IPS DF 19.7 (cell line): ENCODE measurements around the gene RXRA.

ENCODE experiments used
- DNase-seq: peaks from one replicate; pipeline ENCODE4 v3.0.0-alpha.2; 2013; ENCODE audit warnings: low read depth, low spot score

The RXRA gene

DNA sequence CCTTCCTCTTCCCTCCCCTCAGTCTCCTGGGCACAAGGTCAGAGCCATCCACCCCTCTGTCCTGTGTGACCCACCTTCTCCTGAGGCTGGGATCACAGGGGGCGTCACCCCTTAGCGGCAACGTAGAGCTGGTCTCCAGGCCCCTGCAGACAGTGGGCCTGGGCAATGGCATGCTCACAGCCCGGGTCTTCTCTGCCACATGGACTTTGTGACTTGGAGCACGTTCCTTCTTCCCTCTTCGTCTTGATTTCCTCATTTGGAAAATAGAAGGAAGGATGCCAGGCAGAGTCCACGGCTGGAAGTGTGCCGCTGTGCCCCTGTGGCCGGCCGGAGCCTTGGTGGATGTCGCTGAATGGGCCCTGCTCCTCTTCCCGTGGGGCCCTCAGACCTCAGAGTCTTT, 10.0 kb downstream of the RXRA start:
- no peak for DNase-seq

DNA sequence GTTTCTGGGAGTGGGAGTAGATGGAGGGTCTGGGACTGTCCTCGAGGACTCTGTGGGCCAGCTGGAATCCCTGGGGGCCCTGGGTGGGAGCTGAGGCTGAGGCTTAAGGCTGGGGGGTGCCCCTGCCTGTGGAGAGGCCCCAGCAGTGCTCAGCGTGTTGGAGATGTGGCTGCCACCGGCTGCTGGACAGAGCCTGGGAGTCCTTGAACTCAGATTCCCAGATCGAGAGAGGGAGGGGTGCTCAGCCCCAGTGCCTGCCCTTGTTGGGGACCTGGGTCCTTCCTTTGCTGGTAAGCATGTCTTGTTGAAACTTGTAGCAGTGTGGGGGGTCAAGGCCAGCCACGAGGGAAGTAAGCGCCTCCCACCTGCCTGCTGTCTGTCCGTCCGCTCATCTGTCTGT, 10.7 kb downstream of the RXRA start:
- DNase-seq: no peak

DNA sequence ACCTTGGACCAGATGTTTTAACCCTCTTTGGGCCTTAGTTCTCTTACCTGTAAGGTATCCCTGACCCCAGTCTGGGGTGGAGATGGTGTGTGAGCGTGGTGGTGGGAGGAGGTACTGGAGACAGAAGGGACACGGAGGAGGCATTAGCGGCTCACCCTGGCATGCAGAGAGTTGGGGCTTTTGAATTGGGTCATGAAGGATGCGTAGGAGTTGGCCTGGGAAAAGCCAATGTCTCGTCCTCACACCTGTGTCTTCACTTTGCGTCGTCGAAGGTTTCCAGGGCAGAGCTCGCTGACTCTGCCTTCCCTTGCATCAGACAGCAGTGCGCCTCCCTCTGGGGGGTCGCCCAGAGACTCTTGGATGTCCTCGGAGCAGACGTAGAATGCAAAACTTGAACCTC, 11.2 kb downstream of the RXRA start:
- no peak for DNase-seq

DNA sequence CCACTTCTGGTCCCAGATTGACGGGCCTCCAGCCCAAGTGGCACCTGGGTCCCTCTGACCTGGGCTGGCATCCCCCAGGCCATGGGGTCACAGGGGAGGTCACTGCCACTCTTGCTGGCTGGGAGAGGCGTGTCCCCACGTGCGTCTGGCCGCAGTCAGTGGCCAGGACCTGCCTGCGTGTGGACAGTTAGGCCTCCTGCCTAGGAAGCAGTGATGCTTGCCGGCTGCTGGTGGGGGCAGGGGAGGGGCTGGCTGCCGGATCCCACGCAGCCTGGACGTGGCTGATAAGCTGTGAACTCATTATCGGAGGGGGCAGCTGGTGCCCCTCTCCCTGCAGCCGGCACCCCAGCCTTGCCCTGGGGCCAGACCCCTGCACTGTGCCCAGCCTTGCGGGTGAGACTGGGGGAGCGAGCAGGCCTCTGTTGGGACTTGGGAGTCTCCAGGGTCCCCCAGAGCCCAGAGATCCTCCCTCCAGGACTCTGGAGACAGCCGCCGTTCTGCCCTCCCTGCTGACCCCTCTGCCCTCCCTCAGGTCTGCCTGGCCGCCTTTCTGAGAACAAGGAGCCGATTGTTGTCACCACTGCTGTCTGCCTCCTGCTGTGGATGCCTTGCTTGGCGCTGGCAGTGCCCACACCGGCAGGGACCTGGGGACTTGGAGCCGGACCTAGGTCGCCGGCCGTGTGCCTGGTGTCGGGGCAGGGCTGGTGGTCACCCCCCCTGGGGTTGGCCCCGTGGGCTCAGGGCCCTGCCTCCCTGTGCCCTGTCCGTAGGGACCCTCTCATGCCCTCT, 12.3 kb downstream of the RXRA start:
- no peak for DNase-seq

DNA sequence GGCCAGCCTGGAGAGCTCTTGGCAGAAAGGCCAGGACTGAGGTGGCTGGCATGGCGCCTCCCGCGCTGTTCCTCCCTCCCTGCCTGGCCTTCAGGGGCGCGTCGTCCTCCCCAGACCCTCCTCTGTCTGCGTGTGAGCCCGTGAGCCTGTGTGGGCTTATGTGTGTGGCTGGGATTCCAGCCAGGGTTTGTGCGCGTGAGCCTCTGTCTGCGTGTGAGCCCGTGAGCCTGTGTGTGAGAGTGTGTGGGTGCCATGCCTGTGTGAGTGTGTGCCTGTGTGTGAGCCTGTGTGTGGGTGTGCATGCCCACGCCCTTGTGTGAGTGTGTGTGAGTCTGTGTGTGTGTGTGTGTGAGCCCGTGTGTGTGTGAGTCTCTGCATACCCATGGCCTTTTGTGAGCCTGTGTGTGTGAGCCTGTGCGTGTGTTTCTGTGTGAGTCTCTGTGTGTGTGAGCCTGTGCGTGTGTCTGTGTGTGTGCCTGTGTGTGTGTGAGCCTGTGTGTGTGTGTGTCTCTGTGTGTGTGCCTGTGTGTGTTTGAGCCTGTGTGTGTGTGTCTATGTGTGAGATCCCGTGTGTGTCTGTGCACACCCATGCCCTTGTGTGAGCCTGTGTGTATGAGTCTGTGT, 13.0 kb downstream of the RXRA start:
- no peak for DNase-seq

DNA sequence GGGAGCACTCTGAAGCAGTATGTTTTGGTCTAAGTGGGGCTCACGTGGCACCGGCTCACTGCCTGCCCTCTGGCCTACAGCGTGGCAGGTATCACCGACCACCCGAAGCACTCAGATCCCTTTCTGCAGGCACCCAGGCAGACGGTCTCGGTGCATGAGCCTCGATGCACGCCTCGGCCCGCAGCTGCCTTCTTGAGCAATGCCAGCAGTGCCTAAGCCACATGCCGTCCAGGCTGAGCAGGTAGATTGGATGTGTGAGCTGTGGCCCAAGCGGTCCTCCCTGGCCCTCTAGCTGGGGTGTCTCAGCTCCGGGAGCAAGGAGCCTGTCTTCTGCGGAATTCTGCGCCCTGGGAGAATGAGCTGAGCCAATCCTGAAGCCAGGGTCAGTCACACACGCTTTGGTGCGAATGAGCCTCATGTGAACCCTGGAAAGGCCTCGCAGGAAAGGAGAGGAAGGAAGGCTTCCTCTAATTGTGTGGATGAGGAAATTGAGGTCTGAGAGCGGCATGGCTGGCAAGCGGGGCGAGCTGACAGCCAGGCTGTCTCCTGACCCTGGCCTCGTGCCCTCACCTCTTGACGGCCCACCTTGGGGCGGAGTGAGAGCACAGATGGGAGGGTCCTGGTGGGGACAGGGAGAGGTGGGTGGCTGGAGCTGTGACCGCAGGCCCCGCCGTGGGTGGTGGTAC, 14.4 kb downstream of the RXRA start:
- DNase-seq: no peak

DNA sequence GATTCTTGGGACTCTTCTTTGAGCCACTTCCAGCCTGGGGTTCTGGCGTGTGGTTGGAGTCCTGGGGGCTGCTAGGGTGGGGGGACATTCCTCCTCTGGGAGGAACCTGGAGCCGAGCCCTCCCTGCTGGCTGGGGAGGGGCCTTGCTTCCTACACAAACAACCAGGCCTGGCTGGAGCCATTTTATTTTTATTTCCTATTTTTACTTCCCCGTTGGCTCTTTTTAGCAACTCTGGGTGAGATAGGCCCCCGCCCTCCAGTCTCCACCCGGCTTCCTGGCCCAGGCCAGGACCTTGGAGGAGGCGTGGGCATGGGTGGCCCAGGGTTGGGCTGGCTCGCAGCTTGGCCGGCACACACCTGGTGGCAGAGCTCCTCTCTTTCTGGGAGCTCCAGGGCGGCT, 15.1 kb downstream of the RXRA start:
- DNase-seq: no peak

DNA sequence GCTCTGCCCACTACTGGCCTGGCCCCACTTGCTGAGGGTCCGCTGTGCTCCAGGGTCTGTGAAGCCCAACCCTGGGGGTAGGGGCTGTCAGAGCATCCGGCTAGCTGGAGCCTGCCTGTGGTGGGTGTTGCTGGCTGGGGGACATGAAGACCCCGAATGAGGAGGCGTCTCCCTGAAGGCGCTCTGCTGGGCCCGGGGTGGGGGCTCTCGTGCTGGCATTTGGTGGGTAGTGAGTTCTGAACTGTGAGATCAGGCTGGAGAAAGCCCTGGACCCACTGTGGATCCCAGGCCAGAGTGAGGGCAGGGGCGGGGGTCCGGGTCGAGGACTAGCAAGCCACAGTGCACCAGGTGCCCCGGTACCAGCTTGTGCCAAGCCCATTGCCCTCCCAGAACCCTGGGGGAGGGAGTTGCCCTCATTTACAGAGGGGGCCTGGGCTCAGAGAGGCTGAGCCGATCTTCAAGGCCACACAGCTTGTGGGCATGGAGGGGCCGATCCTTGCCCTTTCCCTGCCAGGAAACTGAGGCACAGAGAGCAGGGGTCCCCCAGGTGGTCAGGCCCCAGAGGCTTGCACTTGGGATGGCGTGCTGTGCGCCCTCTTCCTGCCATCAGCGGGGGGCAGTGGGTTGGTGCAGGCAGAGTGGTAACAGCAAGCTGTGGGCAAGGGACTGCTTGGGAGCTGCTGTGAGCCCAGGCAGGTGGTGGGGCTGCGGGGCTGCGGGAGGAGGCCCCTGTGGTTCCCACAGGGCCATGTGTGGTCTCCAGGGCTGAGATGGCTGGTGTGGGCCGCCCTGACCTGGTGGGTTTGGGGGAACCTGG, 15.9 kb downstream of the RXRA start:
- no peak for DNase-seq

DNA sequence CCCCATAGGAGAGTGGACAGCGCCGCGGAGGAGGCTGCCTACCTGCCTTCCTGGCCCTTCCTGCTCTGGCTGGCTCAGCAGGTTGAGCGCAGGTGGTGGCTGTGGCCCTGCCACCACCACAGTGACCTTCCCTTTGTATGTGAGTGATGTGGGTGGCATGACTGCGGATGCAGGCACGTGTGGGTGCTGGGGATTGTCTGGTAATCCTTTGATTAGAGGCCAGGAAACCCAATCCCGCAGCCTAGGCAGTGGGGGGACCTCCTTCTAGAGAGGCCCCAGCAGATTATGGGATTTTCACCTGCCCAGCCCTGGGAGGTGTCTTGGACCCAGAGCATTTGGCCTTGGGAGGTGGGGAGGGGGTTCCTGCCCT, 16.5 kb downstream of the RXRA start:
- no peak for DNase-seq

DNA sequence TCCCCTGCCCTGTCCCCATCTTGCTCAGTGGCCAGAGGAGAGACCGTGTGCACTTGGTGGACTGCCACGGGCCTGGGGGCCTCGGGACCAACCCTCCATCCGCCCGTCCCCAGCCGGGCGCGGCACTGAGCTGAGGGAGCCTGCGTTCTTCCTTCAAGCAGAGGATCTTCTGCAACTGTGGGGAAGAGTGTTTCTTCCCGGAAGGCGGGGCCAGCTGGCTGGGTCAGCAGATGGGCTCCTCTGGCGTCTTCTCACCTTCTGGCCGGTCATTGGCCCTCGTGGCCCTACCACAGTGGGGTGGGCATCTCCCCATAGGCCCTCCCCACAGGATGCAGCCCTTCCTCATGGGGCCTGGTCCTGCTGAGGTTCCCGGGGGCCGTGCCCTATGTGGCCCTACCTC, 17.4 kb downstream of the RXRA start:
- no peak for DNase-seq

DNA sequence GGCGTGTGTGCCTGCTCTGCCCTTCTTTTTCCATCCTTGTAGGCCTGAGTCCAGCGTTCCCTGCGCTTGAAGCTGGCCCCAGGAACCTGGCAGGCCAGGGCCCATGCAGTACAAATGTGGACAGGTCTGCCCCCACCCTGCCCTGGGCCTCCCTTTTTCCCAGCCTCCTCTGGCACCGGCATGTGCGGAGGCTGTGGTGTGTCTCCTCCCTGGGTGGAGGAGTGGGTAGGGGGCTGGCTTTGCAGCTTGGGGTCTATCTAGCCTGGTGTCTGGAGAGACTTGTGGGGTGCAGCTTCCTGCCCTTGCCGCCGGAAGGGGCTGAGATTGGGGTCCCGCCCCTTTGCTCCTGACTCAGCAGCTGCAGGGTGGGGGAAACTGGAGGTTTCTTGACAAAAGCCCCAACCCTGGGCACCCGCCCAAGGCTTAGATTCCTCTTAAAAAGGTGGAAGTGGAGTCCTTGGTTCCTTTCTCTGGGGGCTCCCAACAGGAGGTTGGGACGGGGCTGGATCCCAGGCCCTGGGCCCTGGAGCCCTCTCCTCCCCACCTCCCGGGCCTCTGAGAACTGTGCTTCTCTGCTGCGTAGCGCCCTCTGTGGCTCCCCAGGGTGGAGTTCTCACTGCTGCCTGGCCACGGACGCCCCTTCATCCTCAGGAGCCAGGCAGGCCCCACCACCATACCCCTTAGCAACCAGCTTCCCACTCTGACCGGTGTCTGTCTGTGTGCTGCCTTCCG, 18.0 kb downstream of the RXRA start:
- DNase-seq: no peak

DNA sequence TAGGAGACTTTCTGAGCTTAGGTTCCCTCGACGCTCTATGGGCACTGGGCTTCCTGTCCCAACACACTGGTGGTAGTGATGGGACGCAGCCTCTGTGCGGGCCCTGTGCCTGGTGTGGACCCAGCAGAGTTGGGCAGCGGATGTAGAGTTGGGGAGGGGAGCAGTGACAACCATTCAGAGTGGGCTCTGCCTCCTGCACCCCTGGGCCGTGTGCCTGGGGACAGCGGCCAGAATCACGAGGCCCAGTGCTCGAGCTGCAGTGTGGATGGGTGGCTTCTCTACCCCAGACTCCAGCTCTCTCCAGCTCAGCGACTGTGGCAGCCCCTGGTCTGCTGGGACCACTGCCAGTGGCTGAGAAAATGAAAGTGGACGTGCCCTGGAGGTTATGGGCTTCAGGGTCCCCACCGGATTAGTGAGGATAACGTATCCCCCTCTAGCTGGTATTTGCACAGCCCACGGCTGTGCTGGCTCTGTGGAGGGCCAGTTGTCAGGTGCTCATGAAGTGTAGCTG, 18.6 kb downstream of the RXRA start:
- DNase-seq: no peak

DNA sequence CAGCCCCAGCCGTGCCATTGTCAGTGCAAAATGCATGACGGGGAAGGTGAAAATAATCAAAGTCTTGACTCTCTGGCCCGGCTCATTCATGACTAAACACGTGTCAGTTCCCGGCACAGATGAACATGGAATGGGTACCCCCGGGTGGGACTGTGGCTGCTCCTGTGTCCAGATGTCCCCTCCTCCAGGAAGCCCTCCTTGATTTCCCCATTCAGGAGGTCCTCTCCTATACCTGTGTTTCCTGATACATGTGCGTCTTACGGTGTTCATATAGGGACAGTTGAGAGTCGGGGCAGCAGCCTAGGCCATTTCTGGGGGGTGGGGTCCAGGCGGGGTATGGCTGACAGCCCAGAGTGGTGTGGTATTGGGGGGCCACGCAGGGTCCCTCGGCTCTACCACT, 19.5 kb downstream of the RXRA start:
- no peak for DNase-seq

DNA sequence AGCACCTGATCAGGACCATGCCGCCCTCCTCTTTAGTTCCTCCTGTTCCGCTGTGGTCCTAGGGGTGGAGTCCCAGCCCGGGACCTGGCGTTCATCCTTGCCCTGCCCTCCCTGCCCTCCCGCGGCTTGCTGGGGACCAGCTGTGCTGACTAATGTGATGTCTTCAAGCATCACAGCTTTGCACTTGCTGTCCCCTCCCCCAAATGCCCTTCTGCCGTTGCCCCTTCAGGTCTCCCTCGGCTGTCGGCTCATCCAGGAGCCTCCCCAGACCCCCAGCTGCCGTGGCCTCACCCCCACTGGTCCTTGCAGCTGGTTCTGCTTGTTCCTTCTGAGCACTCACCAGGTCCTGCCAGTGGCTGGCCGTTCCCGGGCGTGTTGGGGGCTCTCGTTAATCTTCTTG, 19.9 kb downstream of the RXRA start:
- no peak for DNase-seq

DNA sequence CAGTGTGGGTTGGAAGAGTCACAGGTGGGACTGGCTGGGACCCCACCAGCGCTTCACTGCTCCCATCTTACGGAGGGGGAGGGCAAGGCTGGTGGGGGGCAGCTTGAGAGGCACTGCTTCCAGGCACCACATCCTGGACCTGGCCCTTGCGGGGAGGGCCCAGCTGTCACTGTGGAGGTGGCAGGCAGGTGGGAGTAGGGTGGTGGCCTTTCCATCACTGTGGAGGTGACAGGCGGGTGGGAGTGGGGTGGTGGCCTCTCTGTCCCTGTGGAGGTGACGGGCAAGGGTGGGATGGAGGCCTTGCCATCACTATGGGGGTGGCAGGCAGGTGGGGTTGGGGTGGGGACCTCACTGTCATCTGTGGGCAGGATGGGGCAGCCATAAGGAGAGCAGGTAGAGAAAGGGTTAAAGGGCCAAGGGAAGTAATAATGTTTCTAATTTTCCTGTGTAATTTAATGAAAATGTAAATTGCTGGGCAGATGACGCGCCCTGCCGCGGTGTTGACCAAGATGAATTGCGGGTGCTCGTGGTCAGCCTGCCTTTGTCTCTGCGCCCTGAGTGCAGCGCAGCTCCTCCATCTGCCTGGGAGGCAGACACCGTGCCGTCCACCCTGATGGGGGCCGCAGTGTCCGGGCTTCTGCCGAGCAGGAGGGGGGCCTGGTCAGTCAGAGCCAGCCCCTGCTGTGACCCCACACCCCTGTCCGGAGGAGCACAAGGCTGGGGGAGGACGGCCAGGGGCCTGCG, 20.8 kb downstream of the RXRA start:
- no peak for DNase-seq

DNA sequence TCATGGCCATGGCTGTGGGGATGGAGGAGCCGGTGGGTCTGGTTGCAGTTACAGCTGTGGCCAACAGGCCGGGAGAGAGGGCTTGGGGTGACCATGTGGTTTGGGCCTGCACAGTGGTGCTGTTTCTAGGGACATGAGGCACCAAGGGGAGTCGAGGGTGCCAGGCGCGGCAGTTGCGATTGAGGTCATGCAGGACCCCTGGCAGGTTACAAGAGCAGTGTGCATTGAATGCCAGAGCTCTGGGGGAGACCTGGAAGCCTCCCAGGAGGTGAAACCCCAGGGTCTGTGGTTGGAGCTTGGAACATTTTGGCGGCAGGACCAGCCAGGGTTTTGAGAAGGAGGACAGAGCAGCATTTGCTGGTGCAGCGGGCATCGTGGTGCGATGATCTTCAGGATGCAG, 21.7 kb downstream of the RXRA start:
- no peak for DNase-seq

DNA sequence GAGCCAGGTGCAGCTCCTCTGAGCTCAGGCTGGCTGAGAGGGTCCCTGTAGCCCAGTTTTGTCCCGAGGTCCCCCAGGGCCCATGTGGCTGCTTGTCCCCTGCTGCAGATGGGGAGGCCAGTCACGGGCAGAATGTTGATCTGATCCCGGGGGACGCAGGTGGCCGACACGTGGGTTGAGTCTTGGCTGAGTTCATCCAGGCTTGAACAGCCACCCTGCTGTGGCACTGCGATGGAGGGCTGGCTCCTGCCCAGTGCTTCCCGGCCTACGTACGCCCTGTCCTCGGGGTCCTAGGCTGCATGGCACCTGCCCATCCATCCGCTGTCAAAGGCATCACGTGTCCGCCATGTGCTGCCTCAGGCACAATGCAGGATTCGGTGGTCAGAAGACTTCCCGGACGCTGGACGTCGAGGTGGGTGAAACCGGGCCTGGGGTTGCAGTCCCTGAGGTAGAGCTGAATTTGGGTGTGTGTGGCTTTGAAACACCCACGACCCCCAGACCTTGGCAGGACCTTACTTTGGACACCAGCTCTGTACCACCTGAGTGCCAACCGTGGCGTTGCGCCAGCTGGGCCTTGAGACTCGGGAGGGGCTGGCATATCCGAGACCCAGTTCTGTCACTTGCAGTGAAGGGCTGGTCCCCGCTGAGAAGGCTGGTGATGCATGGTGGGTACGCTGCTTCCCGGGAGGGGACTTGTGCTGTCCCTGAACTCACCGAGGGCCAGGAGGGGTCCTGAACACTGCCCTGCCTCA, 22.3 kb downstream of the RXRA start:
- no peak for DNase-seq

DNA sequence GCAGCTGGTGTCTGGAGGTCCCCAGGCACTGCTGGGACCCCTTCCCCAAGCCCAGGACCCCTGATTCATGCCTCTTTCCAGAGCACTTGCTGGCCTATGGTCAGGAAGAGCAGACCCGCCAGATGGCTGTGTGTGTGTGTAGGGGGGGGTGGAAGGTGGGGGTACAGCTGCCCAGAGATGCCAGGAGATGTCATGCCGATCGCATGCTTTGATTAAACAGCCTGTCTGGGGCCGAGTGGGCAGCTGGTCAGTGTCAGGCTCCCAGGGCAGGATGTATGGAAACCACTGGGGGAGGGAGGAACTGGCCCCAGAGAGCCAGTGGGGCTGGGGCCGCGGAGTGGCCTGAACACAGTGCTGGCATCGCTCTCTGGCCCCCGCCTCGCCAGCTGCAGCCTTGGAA, 23.7 kb downstream of the RXRA start:
- DNase-seq: no peak

DNA sequence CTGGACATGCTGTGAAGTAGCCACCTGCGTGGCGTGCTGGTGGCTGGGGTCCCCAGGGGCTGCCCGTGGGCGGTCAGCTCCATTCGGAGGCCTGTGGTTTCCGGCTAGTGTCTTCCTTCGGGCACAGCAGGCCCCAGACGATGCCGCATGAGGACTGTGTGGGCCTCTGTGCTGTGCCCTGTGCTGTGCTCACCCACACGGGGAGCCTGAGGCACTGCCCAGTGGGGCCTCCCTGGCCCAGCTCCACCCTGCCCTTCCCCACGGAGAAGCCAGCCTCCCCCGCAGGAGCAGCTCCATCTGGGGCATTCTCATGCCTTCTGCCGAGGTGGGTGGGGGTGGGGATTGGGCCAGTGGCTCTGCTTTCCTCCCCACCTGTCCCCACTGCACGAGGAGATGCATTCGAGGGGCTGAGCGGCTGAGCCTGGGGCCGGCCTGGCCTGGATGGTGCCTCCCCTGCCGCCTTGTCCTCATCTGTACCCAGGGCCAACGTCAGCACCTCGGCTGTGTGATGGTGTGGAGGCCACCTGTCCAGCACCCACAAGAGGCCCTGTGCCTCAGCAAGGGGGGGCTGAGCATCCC, 24.2 kb downstream of the RXRA start:
- no peak for DNase-seq
